ENCODE measurements around the gene NACAD. TPM values are rescaled to one million over a fixed set of nuclear protein-coding genes. Genes with fewer than 3 reads are reported as not detected.

Gene NACAD
- total RNA-seq, 6 donors from 2014 or later: 1.0 to 4.3 (median 2.3) TPM

- no peak for ATAC-seq (ENCODE audit: low FRiP score in 2 of 2)
- WGBS, 2 donors: 89 to 95% methylated on average over 6 to 8 of the region's 8 CpGs
These were observed 16.9 kb upstream of the NACAD start for GRCh38 chr7:45105588-45106188.

GRCh38 chr7:45104844-45105587 is 16.2 kb upstream of the NACAD start:
- TF ChIP-seq POLR2A (IDR thresholded peaks at IDR 0.05) (no peak), EP300 (IDR thresholded peaks at IDR 0.05) (no peak), POLR2AphosphoS5 (IDR thresholded peaks at IDR 0.05) (no peak), CTCF (IDR thresholded peaks at IDR 0.05) (no peak)
- Histone ChIP-seq H3K4me3 (no peak overlapping the region), H3K9me3 (no peaks in the 10 kb centered on the region), H3K4me1 (peaks cover 13 to 36% (median 23%) of the 10 kb centered on the region in 4 donors), H3K27me3 (no peaks in the 10 kb centered on the region), H3K27ac (no peak overlapping the region), H3K36me3 (peaks cover 73 to 92% (median 91%) of the 10 kb centered on the region in 4 donors)
- 90 to 95% methylated on average over 5 to 12 of the region's 12 CpGs for WGBS, 2 donors
- DNase-seq (no peak), ATAC-seq (ENCODE audit: low FRiP score in 2 of 2) (no peak)

More at GRCh38 chr7:45105588-45106188, 16.9 kb upstream of the NACAD start:
- DNase-seq: no peak
- Histone ChIP-seq H3K36me3 (peaks cover 66 to 85% (median 85%) of the 10 kb centered on the region in 4 donors), H3K27ac (no peak overlapping the region), H3K4me3 (no peak overlapping the region), H3K4me1 (peaks cover 14 to 42% (median 30%) of the 10 kb centered on the region in 4 donors), H3K27me3 (no peaks in the 10 kb centered on the region), H3K9me3 (no peaks in the 10 kb centered on the region)
- TF ChIP-seq EP300 (IDR thresholded peaks at IDR 0.05) (no peak), CTCF (IDR thresholded peaks at IDR 0.05) (no peak), POLR2A (IDR thresholded peaks at IDR 0.05) (no peak), POLR2AphosphoS5 (IDR thresholded peaks at IDR 0.05) (no peak)

- no peak for ATAC-seq (ENCODE audit: low FRiP score in 2 of 2)
- H3K4me3 ChIP-seq: no peak overlapping the region
- no peak for DNase-seq
- no peaks in the 10 kb centered on the region for H3K27me3 ChIP-seq
- H3K36me3 ChIP-seq: peaks cover 73 to 100% (median 100%) of the 10 kb centered on the region in 4 donors
- 94 to 95% methylated on average over 14 to 15 of the region's 17 CpGs for WGBS, 2 donors
- peaks cover 11 to 28% (median 21%) of the 10 kb centered on the region in 4 donors for H3K4me1 ChIP-seq
- no peaks in the 10 kb centered on the region for H3K9me3 ChIP-seq
- no peak for TF ChIP-seq EP300 (IDR thresholded peaks at IDR 0.05)
- TF ChIP-seq CTCF (IDR thresholded peaks at IDR 0.05): no peak
- no peak for TF ChIP-seq POLR2A (IDR thresholded peaks at IDR 0.05)
- TF ChIP-seq POLR2AphosphoS5 (IDR thresholded peaks at IDR 0.05): no peak
- no peak overlapping the region for H3K27ac ChIP-seq
These were observed 15.4 kb upstream of the NACAD start for GRCh38 chr7:45103958-45104843.

GRCh38 chr7:45102785-45103712 is 14.3 kb upstream of the NACAD start:
- Histone ChIP-seq H3K4me1 (peaks cover under 1 to 17% (median 14%) of the 10 kb centered on the region in 4 donors), H3K9me3 (no peaks in the 10 kb centered on the region), H3K27me3 (no peaks in the 10 kb centered on the region), H3K4me3 (no peak overlapping the region), H3K27ac (no peak overlapping the region), H3K36me3 (peaks cover 73 to 99% (median 91%) of the 10 kb centered on the region in 4 donors)
- WGBS, 2 donors: 94 to 97% methylated on average over 8 to 14 of the region's 14 CpGs
- ATAC-seq (ENCODE audit: low FRiP score in 2 of 2) (no peak), DNase-seq (no peak)
- TF ChIP-seq EP300 (IDR thresholded peaks at IDR 0.05) (no peak), POLR2A (IDR thresholded peaks at IDR 0.05) (no peak), CTCF (IDR thresholded peaks at IDR 0.05) (no peak), POLR2AphosphoS5 (IDR thresholded peaks at IDR 0.05) (no peak)
